AG04450 (cell line): ENCODE measurements around the gene MUC5AC. TPM values are rescaled to one million over a fixed set of nuclear protein-coding genes. Genes with fewer than 3 reads are reported as not detected.
"Not testable (repeated sequence)": the region's sequence is repeated elsewhere in the genome, so short reads cannot be mapped to it uniquely, and the experiment has no call there.

Experiments used
- CTCF ChIA-PET: fragments of 300-600, 350-600 bp; formaldehyde crosslinking; extraction: SDS; loops from one replicate; lab custom pipeline; 2022; ENCODE audit warnings: antibody characterized with exemption, inconsistent platforms; lab: Charles Lee
- POLR2A ChIA-PET: fragments of 350-600 bp; formaldehyde crosslinking; extraction: SDS; loops from one replicate; lab custom pipeline; 2021; ENCODE audit warnings: antibody characterized with exemption, inconsistent platforms; lab: Yijun Ruan, JAX
- DNase-seq: peaks from one replicate; pipeline ENCODE4 v3.0.0-alpha.2; 2011; ENCODE audit warnings: low read depth, low spot score
- H3K27ac ChIP-seq: one replicate; pipeline ENCODE4 v1.5.1; 2012; ENCODE audit warnings: low read depth, low read length, control low read depth
- H3K27me3 ChIP-seq: one replicate; pipeline ENCODE4 v1.6.0; 2012; ENCODE audit warnings: low read length; ENCODE audit not compliant: control insufficient read depth, insufficient read depth
- H3K4me3 ChIP-seq: 2 replicates; pipeline ENCODE4 v1.5.1; 2011; ENCODE audit warnings: mild to moderate bottlenecking, low read depth, low read length, control low read depth
- H3K9me3 ChIP-seq: 2 replicates; pipeline ENCODE4 v1.5.1; 2012; ENCODE audit warnings: low read length; ENCODE audit not compliant: control insufficient read depth, insufficient read depth
- CTCF ChIP-seq: IDR thresholded peaks from 2 replicates; pipeline ENCODE4 v1.5.1; 2011; ENCODE audit warnings: low read depth, low read length, control low read depth, inconsistent platforms
- polyA plus RNA-seq: library from polyadenylated mRNA; depleted of rRNA; stranded (reverse); fragments of >200 nt; gene quantifications from 2 replicates; pipeline ENCODE4 v1.2.3, GENCODE V29; 2011

Gene MUC5AC
- polyA plus RNA-seq, 1 experiment, result 0.01 TPM

- Histone ChIP-seq H3K9me3 (peaks cover 38% of the 10 kb centered on the region; the same call in 1 of the 2 replicates), H3K27me3 (no peaks in the 10 kb centered on the region), H3K27ac (no peak overlapping the region), H3K4me3 (no peak overlapping the region)
- CTCF ChIA-PET, result no interaction called here
- no peak for DNase-seq
- TF ChIP-seq CTCF, result no peak
- POLR2A ChIA-PET, result no interaction called here
These were observed 47.6 kb upstream of the MUC5AC start for GRCh38 chr11:1109918-1110705.

GRCh38 chr11:1111545-1112212, 46.1 kb upstream of the MUC5AC start:
- ChIA-PET CTCF (no interaction called here), POLR2A (no interaction called here)
- H3K4me3 ChIP-seq, result no peak overlapping the region
- no peaks in the 10 kb centered on the region for H3K27me3 ChIP-seq
- peaks cover 37% of the 10 kb centered on the region; the same call in 1 of the 2 replicates for H3K9me3 ChIP-seq
- no peak for DNase-seq
- H3K27ac ChIP-seq, result no peak overlapping the region
- TF ChIP-seq CTCF, result no peak

- POLR2A ChIA-PET, result no interaction called here
- H3K4me3 ChIP-seq, result no peak overlapping the region
- no peak overlapping the region for H3K27ac ChIP-seq
- TF ChIP-seq CTCF, result no peak
- CTCF ChIA-PET, result no interaction called here
- peaks cover 3% of the 10 kb centered on the region for H3K27me3 ChIP-seq
- peaks cover 34% of the 10 kb centered on the region; the same call in 1 of the 2 replicates for H3K9me3 ChIP-seq
- no peak for DNase-seq
These were observed 45.2 kb upstream of the MUC5AC start for GRCh38 chr11:1112351-1113191.

- CTCF ChIA-PET, result interaction anchor here (0.9 kb wide), 1 partner anchor 38 kb away, joined by 4 read pairs; no protein-coding TSS in a partner anchor
- Histone ChIP-seq H3K4me3 (no peak overlapping the region), H3K27me3 (peaks cover 3% of the 10 kb centered on the region), H3K27ac (no peak overlapping the region), H3K9me3 (peaks cover 24% of the 10 kb centered on the region; the same call in 1 of the 2 replicates)
- no peak for TF ChIP-seq CTCF
- DNase-seq, result no peak
- POLR2A ChIA-PET, result no interaction called here
These were observed 44.1 kb upstream of the MUC5AC start for GRCh38 chr11:1113405-1114201.

- H3K27me3 ChIP-seq, H3K4me3 ChIP-seq, POLR2A ChIA-PET, H3K27ac ChIP-seq, DNase-seq: not testable (repeated sequence)
- CTCF ChIA-PET, result interaction anchor here (1.0 kb wide), 1 partner anchor 400 kb away, joined by 4 read pairs; no protein-coding TSS in a partner anchor
- H3K9me3 ChIP-seq, result peaks cover 17% of the 10 kb centered on the region; the same call in 1 of the 2 replicates
These were observed 42.5 kb upstream of the MUC5AC start for GRCh38 chr11:1115292-1115691.
